SK-N-SH treated with all-trans-retinoic acid at 6 μM for 48 hours (cell line): ENCODE results near the gene TMOD4.

Experiments used
- ATAC-seq: fragments of 200-7000 bp; cut with Tn5 transposase; 3 replicates; pipeline ENCODE4 v1.9.1; 2020; ENCODE audit warnings: mild to moderate bottlenecking, moderate library complexity
- ARNTL ChIP-seq: fragments of 450-650 bp; formaldehyde crosslinking; IDR thresholded peaks from 2 replicates; pipeline ENCODE4 v1.5.0; 2020; ENCODE audit warnings: low read depth, mild to moderate bottlenecking, moderate library complexity, borderline replicate concordance
- BACH2 ChIP-seq: fragments of 250-450 bp; sonication (Bioruptor Pico); IDR thresholded peaks from 2 replicates; pipeline ENCODE4 v1.9.0; 2021; ENCODE audit warnings: mild to moderate bottlenecking, borderline replicate concordance
- CSRNP3 ChIP-seq: fragments of 250-450 bp; sonication (Bioruptor Pico); IDR thresholded peaks from 2 replicates; pipeline ENCODE4 v1.5.1; 2021; ENCODE audit warnings: mild to moderate bottlenecking, moderate library complexity
- ESRRG ChIP-seq: fragments of 250-450 bp; sonication (Bioruptor Pico); IDR thresholded peaks from 2 replicates; pipeline ENCODE4 v1.6.1; 2021; ENCODE audit warnings: mild to moderate bottlenecking
- GLIS3 ChIP-seq: fragments of 250-450 bp; sonication (Bioruptor Pico); IDR thresholded peaks from 2 replicates; pipeline ENCODE4 v1.5.0; 2020; ENCODE audit warnings: mild to moderate bottlenecking, moderate library complexity
- ISL1 ChIP-seq: fragments of 250-450 bp; sonication (Bioruptor Pico); IDR thresholded peaks from 2 replicates; pipeline ENCODE4 v2.1.2; 2022; ENCODE audit warnings: mild to moderate bottlenecking, moderate library complexity
- OSR1 ChIP-seq: fragments of 250-450 bp; sonication (Bioruptor Pico); IDR thresholded peaks from 2 replicates; pipeline ENCODE4 v1.8.0; 2022; ENCODE audit warnings: moderate library complexity, mild to moderate bottlenecking, inconsistent platforms
- POU6F1 ChIP-seq: fragments of 250-450 bp; sonication (Bioruptor Pico); IDR thresholded peaks from 2 replicates; pipeline ENCODE4 v1.8.0; 2021; ENCODE audit warnings: low read depth, mild to moderate bottlenecking, moderate library complexity, borderline replicate concordance
- PPARA ChIP-seq: fragments of 250-450 bp; sonication (Bioruptor Pico); IDR thresholded peaks from 2 replicates; pipeline ENCODE4 v1.5.0; 2020; ENCODE audit warnings: mild to moderate bottlenecking, borderline replicate concordance
- SNAI2 ChIP-seq: fragments of 250-450 bp; sonication (Bioruptor Pico); IDR thresholded peaks from 2 replicates; pipeline ENCODE4 v1.5.0; 2020; ENCODE audit warnings: mild to moderate bottlenecking, moderate library complexity
- TCF4 ChIP-seq: fragments of 250-450 bp; sonication (Bioruptor Pico); IDR thresholded peaks from 2 replicates; pipeline ENCODE4 v1.8.0; 2021; ENCODE audit warnings: mild to moderate bottlenecking, moderate library complexity, borderline replicate concordance
- TSHZ2 ChIP-seq: fragments of 250-450 bp; sonication (Bioruptor Pico); IDR thresholded peaks from 2 replicates; pipeline ENCODE4 v1.5.0; 2020; ENCODE audit warnings: mild to moderate bottlenecking, moderate library complexity
- ZFP30 ChIP-seq: fragments of 450-650 bp; formaldehyde crosslinking; IDR thresholded peaks from 2 replicates; pipeline ENCODE4 v1.5.0; 2022; ENCODE audit warnings: mild to moderate bottlenecking, moderate library complexity
- ZNF565 ChIP-seq: fragments of 450-650 bp; formaldehyde crosslinking; conservative IDR thresholded peaks from 2 replicates; pipeline ENCODE4 v1.5.0; 2020; ENCODE audit warnings: low read depth, mild to moderate bottlenecking, moderate library complexity
- ZNF70 ChIP-seq: fragments of 450-650 bp; formaldehyde crosslinking; IDR thresholded peaks from 2 replicates; pipeline ENCODE4 v1.5.0; 2020; ENCODE audit warnings: mild to moderate bottlenecking, moderate library complexity
- ZNF8 ChIP-seq: fragments of 450-650 bp; formaldehyde crosslinking; IDR thresholded peaks from 2 replicates; pipeline ENCODE4 v1.5.0; 2020; ENCODE audit warnings: mild to moderate bottlenecking, moderate library complexity
- TF ChIP-seq, protein P1 (sequence below): fragments of 250-450 bp; sonication (Bioruptor Pico); IDR thresholded peaks from 2 replicates; pipeline ENCODE4 v1.8.0; 2020; ENCODE audit warnings: mild to moderate bottlenecking, moderate library complexity, borderline replicate concordance

The TMOD4 gene

GRCh38 chr1:151156515-151156819, 19.3 kb downstream of the TMOD4 start, which contains the start of gene TNFAIP8L2:
Gene TNFAIP8L2 (plus strand): TSS chr1:151156649. CDS start chr1:151158698, 2,049 bp downstream.
- ATAC-seq = peak; percentile 70

GRCh38 chr1:151147665-151148064, 28.1 kb downstream of the TMOD4 start:
- no peak for TF ChIP-seq BACH2 (CRISPR knock-in tag)
- TF ChIP-seq CSRNP3 = no peak
- no peak for TF ChIP-seq SNAI2 (CRISPR knock-in tag)
- no peak for ATAC-seq

More at GRCh38 chr1:151156515-151156819, 19.3 kb downstream of the TMOD4 start, which contains the start of gene TNFAIP8L2:
- TF ChIP-seq PPARA (CRISPR knock-in tag) (no peak), TSHZ2 (CRISPR knock-in tag) (no peak), ZFP30 (CRISPR knock-in tag) (no peak), OSR1 (CRISPR knock-in tag) (no peak), ESRRG (CRISPR knock-in tag) (no peak), ARNTL (CRISPR knock-in tag) (no peak), SNAI2 (CRISPR knock-in tag) (no peak), TCF4 (CRISPR knock-in tag) (no peak)
- TF ChIP-seq, protein P1, sequence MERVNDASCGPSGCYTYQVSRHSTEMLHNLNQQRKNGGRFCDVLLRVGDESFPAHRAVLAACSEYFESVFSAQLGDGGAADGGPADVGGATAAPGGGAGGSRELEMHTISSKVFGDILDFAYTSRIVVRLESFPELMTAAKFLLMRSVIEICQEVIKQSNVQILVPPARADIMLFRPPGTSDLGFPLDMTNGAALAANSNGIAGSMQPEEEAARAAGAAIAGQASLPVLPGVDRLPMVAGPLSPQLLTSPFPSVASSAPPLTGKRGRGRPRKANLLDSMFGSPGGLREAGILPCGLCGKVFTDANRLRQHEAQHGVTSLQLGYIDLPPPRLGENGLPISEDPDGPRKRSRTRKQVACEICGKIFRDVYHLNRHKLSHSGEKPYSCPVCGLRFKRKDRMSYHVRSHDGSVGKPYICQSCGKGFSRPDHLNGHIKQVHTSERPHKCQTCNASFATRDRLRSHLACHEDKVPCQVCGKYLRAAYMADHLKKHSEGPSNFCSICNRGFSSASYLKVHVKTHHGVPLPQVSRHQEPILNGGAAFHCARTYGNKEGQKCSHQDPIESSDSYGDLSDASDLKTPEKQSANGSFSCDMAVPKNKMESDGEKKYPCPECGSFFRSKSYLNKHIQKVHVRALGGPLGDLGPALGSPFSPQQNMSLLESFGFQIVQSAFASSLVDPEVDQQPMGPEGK (CRISPR knock-in tag) = no peak

- TF ChIP-seq ISL1 (CRISPR knock-in tag) (no peak), ZNF565 (no peak), ESRRG (CRISPR knock-in tag) (no peak)
- ATAC-seq = no peak
These were observed 28.7 kb downstream of the TMOD4 start for GRCh38 chr1:151147132-151147503.

GRCh38 chr1:151146412-151147131, 29.2 kb downstream of the TMOD4 start, which contains the start of gene SEMA6C:
Gene SEMA6C (minus strand): TSS chr1:151146631. CDS start chr1:151142621, 4,010 bp downstream.
- ATAC-seq = peak; percentile 99
- peak; percentile 70 for TF ChIP-seq ZNF70 (CRISPR knock-in tag)
- TF ChIP-seq TCF4 (CRISPR knock-in tag) = no peak

DNA sequence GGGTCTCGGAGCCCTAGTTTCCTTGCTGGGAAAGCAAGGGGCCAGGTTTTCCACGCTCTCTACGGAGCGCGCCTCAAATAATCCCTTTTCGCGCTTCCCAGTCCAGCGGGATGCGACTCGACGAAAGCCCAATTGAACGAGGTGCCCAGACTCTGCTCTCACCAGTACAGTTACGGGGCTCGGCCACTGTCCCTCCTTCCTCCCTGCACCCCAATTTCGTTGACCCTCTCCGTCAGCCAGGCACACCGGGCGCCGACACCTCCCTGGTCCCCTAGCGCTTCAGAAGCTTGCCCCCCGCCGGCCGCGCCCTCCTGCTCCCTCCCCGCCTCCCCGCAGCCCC, 29.7 kb downstream of the TMOD4 start:
- peak; percentile 50 for ATAC-seq

More for the DNA sequence above, 29.7 kb downstream of the TMOD4 start:
- TF ChIP-seq GLIS3 (CRISPR knock-in tag) = no peak
- no peak for TF ChIP-seq ZNF565
- TF ChIP-seq ZNF8 (CRISPR knock-in tag) = no peak
- no peak for TF ChIP-seq CSRNP3
- no peak for TF ChIP-seq ZNF70 (CRISPR knock-in tag)
- no peak for TF ChIP-seq ESRRG (CRISPR knock-in tag)
- TF ChIP-seq POU6F1 = no peak
